ENCODE results near the gene GATA2. TPM values are rescaled to one million over a fixed set of nuclear protein-coding genes. Genes with fewer than 3 reads are reported as not detected.

The GATA2 gene
- total and polyA plus RNA-seq, 2 experiments from 2014 or later: 23.8 to 34.0 TPM

- Histone ChIP-seq H3K9me2 (ENCODE audit: insufficient read depth) (no peaks in the 10 kb centered on the region), H3K9ac (no peak overlapping the region), H3K79me2 (ENCODE audit: insufficient read depth) (no peaks in the 10 kb centered on the region), H3F3A (ENCODE audit: insufficient read depth) (no peaks in the 10 kb centered on the region), H3K27ac (no peak overlapping the region), H3K4me3 (no peak overlapping the region), H3K27me3 (replicated peaks; ENCODE audit: insufficient read depth) (peaks cover 17% of the 10 kb centered on the region), H3K4me1 (ENCODE audit: insufficient read depth) (no peaks in the 10 kb centered on the region), H3K4me2 (ENCODE audit: unreplicated experiment) (no peak overlapping the region), H4K20me1 (ENCODE audit: insufficient read depth) (no peaks in the 10 kb centered on the region), H2AFZ (no peak overlapping the region), H3K36me3 (ENCODE audit: low read depth) (no peaks in the 10 kb centered on the region), H3K9me3 (ENCODE audit: low read depth) (no peaks in the 10 kb centered on the region)
- TF ChIP-seq EZH2 (IDR thresholded peaks at IDR 0.05; ENCODE audit: insufficient read depth, poor library complexity, severe bottlenecking) (no peak), EZH2phosphoT487 (IDR thresholded peaks at IDR 0.05; ENCODE audit: insufficient read depth, low read depth) (no peak)
- in situ Hi-C loops (cut with MboI): no loop called here
- DNase-seq: no peak
- 50 to 59% methylated on average over 12 of the region's 12 CpGs for WGBS, 2 experiments (ENCODE audit: low coverage in 1 of 2, low lambda C conversion rate in 2 of 2, missing lambda C conversion rate in 2 of 2)
These were observed 25.8 kb upstream of the GATA2 start for GRCh38 chr3:128518587-128519490.

DNA sequence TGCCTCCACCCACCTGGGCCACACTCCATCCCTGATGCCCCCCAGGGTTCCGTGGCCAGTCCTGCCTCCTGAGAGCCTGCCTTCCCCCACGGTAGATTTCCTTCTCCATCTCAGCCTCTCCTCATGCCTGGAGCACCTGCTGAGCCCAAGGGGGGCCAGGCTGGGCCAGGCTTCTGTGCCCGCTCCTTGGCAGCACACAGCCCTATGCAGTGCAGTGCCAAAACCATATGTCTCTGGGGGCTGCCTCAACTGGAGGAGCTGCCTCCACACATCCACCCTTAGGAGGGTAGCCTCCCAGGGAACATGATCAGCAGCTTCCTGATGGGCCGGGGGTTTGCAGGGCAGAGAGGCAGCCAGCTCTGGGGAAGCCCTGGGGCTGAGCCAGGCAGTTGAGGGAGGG is 24.6 kb upstream of the GATA2 start:
- Histone ChIP-seq H3K4me3 (no peak overlapping the region), H3K27me3 (replicated peaks; ENCODE audit: insufficient read depth) (peaks cover 17% of the 10 kb centered on the region), H2AFZ (no peak overlapping the region), H3K4me2 (ENCODE audit: unreplicated experiment) (no peak overlapping the region), H3K9me2 (ENCODE audit: insufficient read depth) (no peaks in the 10 kb centered on the region), H3K79me2 (ENCODE audit: insufficient read depth) (no peaks in the 10 kb centered on the region), H4K20me1 (ENCODE audit: insufficient read depth) (no peaks in the 10 kb centered on the region), H3K36me3 (ENCODE audit: low read depth) (no peaks in the 10 kb centered on the region), H3F3A (ENCODE audit: insufficient read depth) (no peaks in the 10 kb centered on the region), H3K9ac (no peak overlapping the region), H3K4me1 (ENCODE audit: insufficient read depth) (no peaks in the 10 kb centered on the region), H3K27ac (no peak overlapping the region), H3K9me3 (ENCODE audit: low read depth) (no peaks in the 10 kb centered on the region)
- no peak for DNase-seq
- in situ Hi-C loops (cut with MboI): no loop called here
- WGBS, 2 experiments (ENCODE audit: low coverage in 1 of 2, low lambda C conversion rate in 2 of 2, missing lambda C conversion rate in 2 of 2): 26 to 37% methylated on average over 4 of the region's 4 CpGs
- TF ChIP-seq EZH2 (IDR thresholded peaks at IDR 0.05; ENCODE audit: insufficient read depth, poor library complexity, severe bottlenecking) (no peak), EZH2phosphoT487 (IDR thresholded peaks at IDR 0.05; ENCODE audit: insufficient read depth, low read depth) (no peak)

- H3K4me2 ChIP-seq (ENCODE audit: unreplicated experiment): no peak overlapping the region
- 21 to 36% methylated on average over 1 of the region's 1 CpG for WGBS, 2 experiments (ENCODE audit: low coverage in 1 of 2, low lambda C conversion rate in 2 of 2, missing lambda C conversion rate in 2 of 2)
- TF ChIP-seq EZH2phosphoT487 (IDR thresholded peaks at IDR 0.05; ENCODE audit: insufficient read depth, low read depth) (no peak), EZH2 (IDR thresholded peaks at IDR 0.05; ENCODE audit: insufficient read depth, poor library complexity, severe bottlenecking) (no peak)
- peaks cover 15% of the 10 kb centered on the region for H3K27me3 ChIP-seq (replicated peaks; ENCODE audit: insufficient read depth)
- H3K9me3 ChIP-seq (ENCODE audit: low read depth): no peaks in the 10 kb centered on the region
- in situ Hi-C loops (cut with MboI): no loop called here
- H3K4me3 ChIP-seq: no peak overlapping the region
- no peaks in the 10 kb centered on the region for H3K9me2 ChIP-seq (ENCODE audit: insufficient read depth)
- H3K36me3 ChIP-seq (ENCODE audit: low read depth): no peaks in the 10 kb centered on the region
- H3F3A ChIP-seq (ENCODE audit: insufficient read depth): no peaks in the 10 kb centered on the region
- H3K27ac ChIP-seq: no peak overlapping the region
- no peak overlapping the region for H3K9ac ChIP-seq
- no peaks in the 10 kb centered on the region for H4K20me1 ChIP-seq (ENCODE audit: insufficient read depth)
- DNase-seq: no peak
- no peaks in the 10 kb centered on the region for H3K79me2 ChIP-seq (ENCODE audit: insufficient read depth)
- H3K4me1 ChIP-seq (ENCODE audit: insufficient read depth): no peaks in the 10 kb centered on the region
- no peak overlapping the region for H2AFZ ChIP-seq
These were observed 23.0 kb upstream of the GATA2 start for GRCh38 chr3:128515967-128516366.

DNA sequence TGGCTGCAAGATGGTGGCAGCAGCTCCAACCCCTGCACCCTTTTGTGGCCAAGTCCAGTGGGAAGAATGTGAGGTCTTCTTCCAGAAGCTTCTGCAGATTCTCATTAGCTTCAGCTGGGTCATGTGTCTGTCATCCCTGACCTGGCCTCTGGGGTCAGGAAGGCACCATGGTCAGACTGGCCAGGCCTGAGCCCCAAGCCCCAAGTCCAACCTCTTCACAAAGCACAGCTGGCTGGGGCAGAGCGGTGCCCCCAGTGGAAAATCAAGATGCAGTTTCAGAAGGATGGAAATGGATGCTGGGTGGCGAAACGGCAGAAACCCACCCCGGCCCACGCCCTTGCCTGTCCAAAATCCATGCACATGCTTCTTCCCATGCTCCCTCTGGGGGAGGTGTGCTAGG is 15.9 kb upstream of the GATA2 start:
- no peaks in the 10 kb centered on the region for H3F3A ChIP-seq (ENCODE audit: insufficient read depth)
- in situ Hi-C loops (cut with MboI): no loop called here
- no peak overlapping the region for H2AFZ ChIP-seq
- H3K4me2 ChIP-seq (ENCODE audit: unreplicated experiment): no peak overlapping the region
- H3K9me2 ChIP-seq (ENCODE audit: insufficient read depth): no peaks in the 10 kb centered on the region
- H3K79me2 ChIP-seq (ENCODE audit: insufficient read depth): no peaks in the 10 kb centered on the region
- DNase-seq: no peak
- no peak overlapping the region for H3K9ac ChIP-seq
- no peaks in the 10 kb centered on the region for H3K36me3 ChIP-seq (ENCODE audit: low read depth)
- TF ChIP-seq EZH2 (IDR thresholded peaks at IDR 0.05; ENCODE audit: insufficient read depth, poor library complexity, severe bottlenecking) (no peak), EZH2phosphoT487 (IDR thresholded peaks at IDR 0.05; ENCODE audit: insufficient read depth, low read depth) (no peak)
- H3K4me1 ChIP-seq (ENCODE audit: insufficient read depth): no peaks in the 10 kb centered on the region
- no peak overlapping the region for H3K27ac ChIP-seq
- 73 to 82% methylated on average over 4 to 5 of the region's 5 CpGs for whole genome bisulfite sequencing, 2 experiments (ENCODE audit: low coverage in 1 of 2, low lambda C conversion rate in 2 of 2, missing lambda C conversion rate in 2 of 2)
- no peaks in the 10 kb centered on the region for H3K27me3 ChIP-seq (replicated peaks; ENCODE audit: insufficient read depth)
- H3K9me3 ChIP-seq (ENCODE audit: low read depth): no peaks in the 10 kb centered on the region
- H4K20me1 ChIP-seq (ENCODE audit: insufficient read depth): no peaks in the 10 kb centered on the region
- no peak overlapping the region for H3K4me3 ChIP-seq
